Loucy (cell line): ENCODE measurements around the gene TNIP1.
A peak's percentile ranks its signal among the peaks of the same experiment; 100 is the strongest.

Source experiments
- H2AFZ ChIP-seq: fragments of 200-600 bp; sonication (generic); 2 replicates; pipeline ENCODE4 v1.6.0; 2016; ENCODE audit warnings: antibody characterized with exemption, mild to moderate bottlenecking, low read length, moderate library complexity
- H3F3A ChIP-seq: fragments of 200-600 bp; 2 replicates; pipeline ENCODE4 v1.6.0; 2016; ENCODE audit warnings: antibody characterized with exemption, low read depth, mild to moderate bottlenecking
- H3K27me3 ChIP-seq: fragments of 200-600 bp; sonication (generic); 2 replicates; pipeline ENCODE4 v1.6.1; 2014; ENCODE audit warnings: low read length, mild to moderate bottlenecking; ENCODE audit not compliant: insufficient read depth, poor library complexity, severe bottlenecking
- H3K36me3 ChIP-seq: fragments of 200-600 bp; sonication (generic); 2 replicates; pipeline ENCODE4 v1.6.1; 2016; ENCODE audit warnings: low read length; ENCODE audit not compliant: insufficient read depth
- H3K4me1 ChIP-seq: fragments of 200-600 bp; sonication (generic); 2 replicates; pipeline ENCODE4 v1.5.1; 2014; ENCODE audit warnings: low read length, mild to moderate bottlenecking; ENCODE audit not compliant: insufficient read depth, poor library complexity, severe bottlenecking
- H3K4me2 ChIP-seq: fragments of 200-600 bp; sonication (generic); 2 replicates; pipeline ENCODE4 v1.6.0; 2014; ENCODE audit warnings: antibody characterized with exemption, low read length, low read depth, mild to moderate bottlenecking; ENCODE audit not compliant: poor library complexity, severe bottlenecking
- H3K4me3 ChIP-seq: fragments of 200-600 bp; sonication (generic); 2 replicates; pipeline ENCODE4 v1.5.1; 2014; ENCODE audit warnings: low read length, mild to moderate bottlenecking, mixed read lengths; ENCODE audit not compliant: poor library complexity, severe bottlenecking
- H3K79me2 ChIP-seq: fragments of 200-600 bp; sonication (generic); 2 replicates; pipeline ENCODE4 v1.6.1; 2014; ENCODE audit warnings: low read length; ENCODE audit not compliant: insufficient read depth
- H3K9ac ChIP-seq: fragments of 200-600 bp; sonication (generic); 2 replicates; pipeline ENCODE4 v1.6.0; 2014; ENCODE audit warnings: mild to moderate bottlenecking, low read depth, low read length, moderate library complexity; ENCODE audit not compliant: poor library complexity, severe bottlenecking
- H3K9me2 ChIP-seq: fragments of 200-600 bp; sonication (generic); replicated peaks from 2 replicates; pipeline ENCODE4 v1.6.1; 2016; ENCODE audit warnings: low read depth, low read length, mixed read lengths
- H3K9me3 ChIP-seq: fragments of 200-600 bp; sonication (generic); 2 replicates; pipeline ENCODE4 v1.6.1; 2014; ENCODE audit warnings: mild to moderate bottlenecking, antibody characterized with exemption, low read length, low read depth; ENCODE audit not compliant: insufficient read depth
- H4K20me1 ChIP-seq: fragments of 200-600 bp; sonication (generic); 2 replicates; pipeline ENCODE4 v1.6.0; 2014; ENCODE audit warnings: antibody characterized with exemption, low read length, mild to moderate bottlenecking; ENCODE audit not compliant: insufficient read depth, poor library complexity, severe bottlenecking
- EZH2phosphoT487 ChIP-seq: fragments of 200-600 bp; IDR thresholded peaks from 2 replicates; pipeline ENCODE4 v1.6.1; 2018; ENCODE audit warnings: antibody characterized with exemption, mild to moderate bottlenecking, moderate library complexity, borderline replicate concordance
- TF ChIP-seq, protein P1 (sequence below): fragments of 200-600 bp; sonication (generic); conservative IDR thresholded peaks from 2 replicates; pipeline ENCODE4 v1.5.1; 2014; ENCODE audit warnings: mild to moderate bottlenecking, antibody characterized with exemption, low read length

TNIP1 gene

GRCh38 chr5:151089726-151090125 is 8.9 kb upstream of the TNIP1 start:
- peaks cover 32% of the 10 kb centered on the region for H3K4me1 ChIP-seq
- no peaks in the 10 kb centered on the region for H3K9me3 ChIP-seq
- no peak overlapping the region for H3K4me3 ChIP-seq
- no peaks in the 10 kb centered on the region for H4K20me1 ChIP-seq
- TF ChIP-seq, protein P1, sequence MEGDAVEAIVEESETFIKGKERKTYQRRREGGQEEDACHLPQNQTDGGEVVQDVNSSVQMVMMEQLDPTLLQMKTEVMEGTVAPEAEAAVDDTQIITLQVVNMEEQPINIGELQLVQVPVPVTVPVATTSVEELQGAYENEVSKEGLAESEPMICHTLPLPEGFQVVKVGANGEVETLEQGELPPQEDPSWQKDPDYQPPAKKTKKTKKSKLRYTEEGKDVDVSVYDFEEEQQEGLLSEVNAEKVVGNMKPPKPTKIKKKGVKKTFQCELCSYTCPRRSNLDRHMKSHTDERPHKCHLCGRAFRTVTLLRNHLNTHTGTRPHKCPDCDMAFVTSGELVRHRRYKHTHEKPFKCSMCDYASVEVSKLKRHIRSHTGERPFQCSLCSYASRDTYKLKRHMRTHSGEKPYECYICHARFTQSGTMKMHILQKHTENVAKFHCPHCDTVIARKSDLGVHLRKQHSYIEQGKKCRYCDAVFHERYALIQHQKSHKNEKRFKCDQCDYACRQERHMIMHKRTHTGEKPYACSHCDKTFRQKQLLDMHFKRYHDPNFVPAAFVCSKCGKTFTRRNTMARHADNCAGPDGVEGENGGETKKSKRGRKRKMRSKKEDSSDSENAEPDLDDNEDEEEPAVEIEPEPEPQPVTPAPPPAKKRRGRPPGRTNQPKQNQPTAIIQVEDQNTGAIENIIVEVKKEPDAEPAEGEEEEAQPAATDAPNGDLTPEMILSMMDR, result no peak
- TF ChIP-seq EZH2phosphoT487, result no peak
- no peak overlapping the region for H2AFZ ChIP-seq
- no peaks in the 10 kb centered on the region for H3K36me3 ChIP-seq
- H3K9ac ChIP-seq, result no peak overlapping the region
- H3K79me2 ChIP-seq, result no peaks in the 10 kb centered on the region
- no peaks in the 10 kb centered on the region for H3K9me2 ChIP-seq
- no peaks in the 10 kb centered on the region for H3K27me3 ChIP-seq
- no peaks in the 10 kb centered on the region for H3F3A ChIP-seq
- no peak overlapping the region for H3K4me2 ChIP-seq

- no peaks in the 10 kb centered on the region for H3K79me2 ChIP-seq
- H3K4me1 ChIP-seq, result peaks cover 26% of the 10 kb centered on the region
- H2AFZ ChIP-seq, result no peak overlapping the region
- no peaks in the 10 kb centered on the region for H3K9me3 ChIP-seq
- TF ChIP-seq, protein P1, result no peak
- TF ChIP-seq EZH2phosphoT487, result no peak
- no peak overlapping the region for H3K4me2 ChIP-seq
- no peaks in the 10 kb centered on the region for H4K20me1 ChIP-seq
- H3F3A ChIP-seq, result no peaks in the 10 kb centered on the region
- H3K9me2 ChIP-seq, result no peaks in the 10 kb centered on the region
- no peak overlapping the region for H3K4me3 ChIP-seq
- no peaks in the 10 kb centered on the region for H3K36me3 ChIP-seq
- H3K9ac ChIP-seq, result no peak overlapping the region
- H3K27me3 ChIP-seq, result no peaks in the 10 kb centered on the region
Observed at GRCh38 chr5:151088986-151089385, 8.2 kb upstream of the TNIP1 start.

DNA sequence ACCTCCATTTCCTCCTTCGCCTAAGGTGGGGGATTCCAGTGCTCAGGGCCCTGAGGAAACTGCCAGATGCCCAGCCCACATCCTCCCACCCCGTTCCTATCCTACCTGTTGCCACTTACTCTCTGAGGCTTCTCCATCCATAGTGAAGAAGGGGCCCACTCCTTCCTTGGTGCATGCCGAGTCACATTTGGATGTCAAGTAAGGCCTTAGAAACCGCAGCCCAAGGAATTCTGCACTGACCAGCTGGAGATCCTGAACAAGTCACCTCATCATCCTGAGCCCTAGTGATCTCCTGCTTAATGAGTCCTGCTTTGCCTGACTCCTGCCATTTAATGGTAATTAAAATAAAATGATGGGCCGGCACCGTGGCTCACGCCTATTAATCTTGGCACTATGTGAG is 6.7 kb upstream of the TNIP1 start:
- H3K79me2 ChIP-seq, result peaks cover 8% of the 10 kb centered on the region; the same call in 1 of the 2 replicates
- no peaks in the 10 kb centered on the region for H4K20me1 ChIP-seq
- peak overlapping the region; percentile 31 for H3K4me2 ChIP-seq
- no peak overlapping the region for H3K4me3 ChIP-seq
- H3F3A ChIP-seq, result no peaks in the 10 kb centered on the region
- no peak overlapping the region for H2AFZ ChIP-seq
- H3K4me1 ChIP-seq, result peaks cover 22% of the 10 kb centered on the region
- no peaks in the 10 kb centered on the region for H3K27me3 ChIP-seq
- TF ChIP-seq EZH2phosphoT487, result no peak
- TF ChIP-seq, protein P1, result no peak
- H3K9ac ChIP-seq, result peak overlapping the region; percentile 56
- H3K36me3 ChIP-seq, result no peaks in the 10 kb centered on the region
- H3K9me3 ChIP-seq, result no peaks in the 10 kb centered on the region
- H3K9me2 ChIP-seq, result no peaks in the 10 kb centered on the region
